SU-DHL-6 (cell line): Measurements from ENCODE around the gene OSBPL2.

Experiments
- EZH2phosphoT487 ChIP-seq: fragments of 200-600 bp; sonication (generic), shearing (Covaris generic); conservative IDR thresholded peaks from 2 replicates; pipeline ENCODE4 v1.6.1; 2018; ENCODE audit warnings: mild to moderate bottlenecking, antibody characterized with exemption, low read length, moderate library complexity, mixed read lengths
- TF ChIP-seq, protein P1 (sequence below): fragments of 200-600 bp; sonication (generic); IDR thresholded peaks from one replicate; pipeline ENCODE4 v1.5.1; 2017; ENCODE audit warnings: antibody characterized with exemption, mild to moderate bottlenecking, low read length, moderate library complexity; ENCODE audit not compliant: insufficient read depth, poor library complexity, severe bottlenecking

DNA sequence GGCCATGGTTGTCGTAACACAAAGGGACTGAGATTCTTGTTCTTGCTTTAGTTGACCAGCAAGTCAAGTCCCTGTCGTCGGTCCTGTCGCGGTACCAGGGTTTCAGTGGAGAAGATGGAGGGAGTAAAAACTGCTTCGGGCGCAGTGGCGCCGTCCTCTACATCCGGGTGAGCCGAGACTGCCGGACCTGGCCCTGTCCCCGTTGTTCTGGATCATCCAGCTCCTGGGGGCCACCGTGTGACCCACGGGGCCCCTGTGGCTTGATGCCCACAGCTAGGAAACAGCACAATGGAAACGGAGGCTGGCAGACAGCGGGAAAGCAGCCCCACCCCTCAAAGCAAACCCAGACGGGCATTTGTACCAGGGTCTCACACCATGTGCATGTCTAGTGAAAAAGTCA lies 40.5 kb upstream of the OSBPL2 start:
- TF ChIP-seq, protein P1, sequence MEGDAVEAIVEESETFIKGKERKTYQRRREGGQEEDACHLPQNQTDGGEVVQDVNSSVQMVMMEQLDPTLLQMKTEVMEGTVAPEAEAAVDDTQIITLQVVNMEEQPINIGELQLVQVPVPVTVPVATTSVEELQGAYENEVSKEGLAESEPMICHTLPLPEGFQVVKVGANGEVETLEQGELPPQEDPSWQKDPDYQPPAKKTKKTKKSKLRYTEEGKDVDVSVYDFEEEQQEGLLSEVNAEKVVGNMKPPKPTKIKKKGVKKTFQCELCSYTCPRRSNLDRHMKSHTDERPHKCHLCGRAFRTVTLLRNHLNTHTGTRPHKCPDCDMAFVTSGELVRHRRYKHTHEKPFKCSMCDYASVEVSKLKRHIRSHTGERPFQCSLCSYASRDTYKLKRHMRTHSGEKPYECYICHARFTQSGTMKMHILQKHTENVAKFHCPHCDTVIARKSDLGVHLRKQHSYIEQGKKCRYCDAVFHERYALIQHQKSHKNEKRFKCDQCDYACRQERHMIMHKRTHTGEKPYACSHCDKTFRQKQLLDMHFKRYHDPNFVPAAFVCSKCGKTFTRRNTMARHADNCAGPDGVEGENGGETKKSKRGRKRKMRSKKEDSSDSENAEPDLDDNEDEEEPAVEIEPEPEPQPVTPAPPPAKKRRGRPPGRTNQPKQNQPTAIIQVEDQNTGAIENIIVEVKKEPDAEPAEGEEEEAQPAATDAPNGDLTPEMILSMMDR, result no peak
- no peak for TF ChIP-seq EZH2phosphoT487
